Endometrium (tissue), 2 donors: ENCODE data around the gene NEURL3.
A peak's percentile ranks its signal among the peaks of the same experiment; 100 is the strongest.

Experiments used
- FAIRE-seq: peaks from 2 replicates; lab custom pipeline; 2012; peaks lifted over from hg19 to GRCh38; lab: Jason Lieb, UNC
- donor health status: control.
- donor health status: control.

The NEURL3 gene

GRCh38 chr2:96527286-96528005 is 22.3 kb upstream of the NEURL3 start:
- FAIRE-seq = no peak

GRCh38 chr2:96526615-96527285 is 21.6 kb upstream of the NEURL3 start:
- FAIRE-seq = no peak

GRCh38 chr2:96526101-96526591 is 21.0 kb upstream of the NEURL3 start:
- no peak for FAIRE-seq

GRCh38 chr2:96525211-96525507 is 20.0 kb upstream of the NEURL3 start:
- FAIRE-seq = no peak

GRCh38 chr2:96524482-96525210 is 19.5 kb upstream of the NEURL3 start:
- FAIRE-seq = no peak

- FAIRE-seq = peak; percentile 95
Measured at GRCh38 chr2:96523659-96524481, 18.7 kb upstream of the NEURL3 start.

GRCh38 chr2:96522304-96523203 is 17.4 kb upstream of the NEURL3 start:
- FAIRE-seq = no peak

GRCh38 chr2:96521219-96521618 is 16.1 kb upstream of the NEURL3 start:
- FAIRE-seq = no peak

- no peak for FAIRE-seq
Measured at GRCh38 chr2:96520697-96521096, 15.5 kb upstream of the NEURL3 start.

GRCh38 chr2:96520231-96520630 is 15.1 kb upstream of the NEURL3 start:
- FAIRE-seq = peak; percentile 12

GRCh38 chr2:96517079-96517478 is 11.9 kb upstream of the NEURL3 start:
- no peak for FAIRE-seq

- FAIRE-seq = no peak
Measured at GRCh38 chr2:96514521-96514920, 9.4 kb upstream of the NEURL3 start.

- FAIRE-seq = no peak
Measured at GRCh38 chr2:96512341-96512740, 7.2 kb upstream of the NEURL3 start.

- FAIRE-seq = no peak
Measured at GRCh38 chr2:96511851-96512250, 6.7 kb upstream of the NEURL3 start.

- no peak for FAIRE-seq
Measured at GRCh38 chr2:96510931-96511595, 5.9 kb upstream of the NEURL3 start.

- no peak for FAIRE-seq
Measured at GRCh38 chr2:96509847-96510230, 4.7 kb upstream of the NEURL3 start.

- peak; percentile 8 for FAIRE-seq
Measured at GRCh38 chr2:96509114-96509846, 4.1 kb upstream of the NEURL3 start.

- no peak for FAIRE-seq
Measured at GRCh38 chr2:96508521-96509113, 3.5 kb upstream of the NEURL3 start.

GRCh38 chr2:96507957-96508520 is 2.9 kb upstream of the NEURL3 start:
- no peak for FAIRE-seq
